HG02759 (cell line): ENCODE results near the gene AFF3.
A peak's percentile ranks its signal among the peaks of the same experiment; 100 is the strongest.
"Not testable (repeated sequence)": the region's sequence is repeated elsewhere in the genome, so short reads cannot be mapped to it uniquely, and the experiment has no call there.

Source experiments
- ATAC-seq: cut with Tn5 transposase; IDR thresholded peaks from one replicate; pipeline ENCODE4 v1.9.1; 2021; ENCODE audit warnings: mild to moderate bottlenecking, moderate library complexity; ENCODE audit not compliant: unreplicated experiment

AFF3 gene

DNA sequence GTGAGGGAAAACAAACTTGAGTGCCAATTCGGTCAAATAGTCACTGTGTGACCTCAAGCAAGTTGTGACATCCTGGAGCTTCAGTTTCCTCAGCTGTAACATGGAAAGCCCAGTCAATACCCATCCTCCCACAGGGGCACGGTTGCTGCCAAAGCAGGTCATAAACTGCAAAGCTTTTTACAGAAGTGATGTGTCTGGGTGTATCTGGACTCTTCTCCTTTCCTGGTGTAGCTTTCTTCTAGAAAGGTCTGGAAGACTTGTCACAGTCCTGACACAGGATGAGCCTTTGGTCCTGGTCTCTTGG is 4.2 kb upstream of the AFF3 start:
- no peak for ATAC-seq

DNA sequence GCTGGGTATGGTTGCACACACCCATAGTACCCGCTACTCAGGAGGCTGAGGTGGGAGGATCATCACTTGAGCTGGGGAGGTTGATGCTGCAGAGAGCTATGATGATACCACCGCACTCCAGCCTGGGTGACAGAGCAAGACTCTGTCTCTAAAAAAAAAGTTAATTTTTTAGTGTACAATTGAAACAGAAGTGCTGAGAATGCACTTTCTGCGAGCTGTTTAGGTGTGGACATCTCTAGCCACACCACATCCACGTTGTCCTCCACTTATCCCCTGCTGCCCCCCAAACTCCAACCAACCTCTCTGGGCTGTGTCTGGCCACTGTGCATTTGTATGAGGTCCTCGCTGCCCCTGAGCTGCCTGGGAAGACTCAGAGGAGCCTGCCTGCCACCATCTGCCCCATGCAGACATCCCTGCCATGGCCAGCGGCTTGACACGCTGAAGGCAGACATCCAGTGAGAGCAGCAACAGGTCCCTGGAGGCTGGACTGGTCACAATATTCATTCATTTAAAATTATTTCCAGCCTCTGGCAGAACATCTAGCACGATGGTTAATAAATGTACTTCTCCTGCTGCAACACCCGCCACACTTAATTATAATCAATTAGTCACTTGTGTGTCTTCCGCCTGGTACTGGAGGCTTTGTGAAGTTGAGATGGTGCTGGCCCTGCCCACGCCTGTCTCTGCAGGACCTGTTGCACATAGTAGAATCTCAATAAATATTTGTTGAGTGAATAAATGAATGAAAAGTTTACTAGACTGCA is 3.7 kb upstream of the AFF3 start:
- ATAC-seq = no peak

DNA sequence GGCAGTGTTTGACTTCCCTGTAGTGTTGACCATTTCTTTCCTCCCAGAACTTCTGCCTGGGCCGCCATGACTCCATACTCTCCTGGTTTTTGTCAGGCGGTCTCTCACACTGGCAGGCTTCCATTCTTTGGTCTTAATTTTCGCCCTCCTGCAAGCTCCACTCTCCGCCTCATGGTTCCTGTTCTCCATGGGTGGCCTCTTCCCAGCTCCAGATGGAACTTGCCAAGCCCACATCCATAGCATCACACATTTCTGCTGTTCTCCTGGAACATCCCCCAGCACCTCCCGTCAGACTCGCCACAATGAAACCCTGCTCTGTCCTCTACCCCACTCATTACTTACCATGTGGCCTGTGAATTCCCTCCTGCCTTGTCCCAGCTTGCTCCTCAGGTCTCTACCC is 896 bp upstream of the AFF3 start:
- ATAC-seq = no peak

DNA sequence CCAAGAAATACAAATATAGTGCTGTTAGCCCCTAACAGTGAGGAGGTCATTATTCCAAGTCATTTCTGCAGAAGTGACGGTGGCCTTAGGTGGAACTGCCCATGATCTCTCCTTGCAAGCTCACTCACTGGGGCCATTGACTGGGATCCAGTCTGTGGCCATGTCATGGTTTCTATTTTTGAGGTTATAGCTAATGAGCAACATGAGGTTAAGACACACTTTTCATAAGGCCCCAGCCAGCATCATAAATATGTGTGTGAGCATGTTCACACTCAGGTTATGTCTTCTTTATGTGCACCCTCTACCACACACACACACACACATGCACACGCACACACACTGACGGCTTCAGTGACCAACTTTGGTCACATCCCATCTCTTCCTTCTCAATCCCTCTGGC is 484 bp downstream of the AFF3 start:
- ATAC-seq = no peak

DNA sequence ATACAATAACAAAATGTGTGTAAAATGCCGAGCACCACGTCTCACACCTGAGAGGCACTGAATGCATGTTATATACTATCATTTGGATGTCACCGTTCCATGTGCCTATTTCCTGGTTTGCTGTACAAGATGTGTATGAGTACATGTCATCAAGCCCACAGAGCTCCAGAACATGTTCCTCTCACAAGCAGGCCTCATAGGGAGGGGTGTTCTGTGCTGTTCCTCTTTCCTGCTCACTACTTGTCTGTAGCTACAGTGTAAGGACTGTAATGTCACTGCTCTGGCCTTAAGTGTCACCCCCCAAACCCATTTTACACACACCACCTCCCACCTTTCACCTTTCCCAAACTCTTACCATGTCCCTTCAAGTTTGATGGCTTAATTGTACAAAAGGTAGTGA is 1.8 kb downstream of the AFF3 start:
- no peak for ATAC-seq

DNA sequence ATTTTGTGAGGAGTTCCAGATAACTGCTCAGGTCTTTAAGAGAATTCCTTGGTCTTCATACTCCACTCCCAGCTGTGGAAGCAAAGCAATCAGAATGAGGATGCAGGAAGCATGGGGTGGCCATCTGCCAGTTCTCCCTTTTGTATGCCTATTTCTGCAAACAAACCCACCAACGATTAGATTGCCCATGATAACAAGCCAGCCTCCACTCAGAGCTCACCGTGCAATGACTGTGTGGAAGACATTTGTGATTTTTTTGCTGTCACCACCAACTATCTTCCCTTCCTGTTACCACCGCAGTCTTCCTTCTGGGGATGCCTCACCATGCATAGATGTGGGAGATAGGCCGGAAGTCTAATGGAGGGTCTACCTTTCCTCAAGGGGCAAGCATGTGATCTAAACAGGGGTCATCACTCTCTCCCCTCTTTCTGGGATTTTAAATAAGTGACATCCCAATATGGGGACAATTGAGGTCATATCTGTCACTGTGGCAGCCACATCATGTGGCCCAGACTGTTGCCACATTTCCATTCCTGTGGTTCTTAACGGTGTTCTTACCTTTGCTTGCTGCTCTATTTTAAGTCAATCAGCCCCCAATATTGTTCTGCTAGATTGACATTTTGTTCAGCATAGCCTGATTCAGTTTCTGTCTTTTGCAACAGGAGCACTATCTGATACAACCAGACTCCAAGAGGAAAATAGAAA is 4.4 kb downstream of the AFF3 start:
- no peak for ATAC-seq

DNA sequence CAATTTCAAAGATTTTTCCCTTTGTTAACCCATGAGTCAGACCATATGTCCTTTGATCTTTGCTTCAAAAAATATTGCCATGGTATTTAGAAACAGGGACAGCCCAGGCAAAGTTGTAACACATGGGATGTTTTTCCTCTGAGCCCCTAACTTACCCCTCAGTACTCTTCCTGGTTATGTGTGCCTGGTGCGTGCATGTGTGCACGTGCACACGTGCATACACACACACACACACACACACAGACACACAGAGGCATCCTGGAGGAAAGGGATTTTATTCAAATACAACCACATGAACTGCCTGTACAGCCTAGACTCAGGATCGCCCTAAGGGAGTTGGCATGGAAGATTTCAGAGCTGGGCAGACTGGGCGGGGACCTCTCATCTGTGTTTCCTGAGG is 5.1 kb downstream of the AFF3 start:
- ATAC-seq = no peak

DNA sequence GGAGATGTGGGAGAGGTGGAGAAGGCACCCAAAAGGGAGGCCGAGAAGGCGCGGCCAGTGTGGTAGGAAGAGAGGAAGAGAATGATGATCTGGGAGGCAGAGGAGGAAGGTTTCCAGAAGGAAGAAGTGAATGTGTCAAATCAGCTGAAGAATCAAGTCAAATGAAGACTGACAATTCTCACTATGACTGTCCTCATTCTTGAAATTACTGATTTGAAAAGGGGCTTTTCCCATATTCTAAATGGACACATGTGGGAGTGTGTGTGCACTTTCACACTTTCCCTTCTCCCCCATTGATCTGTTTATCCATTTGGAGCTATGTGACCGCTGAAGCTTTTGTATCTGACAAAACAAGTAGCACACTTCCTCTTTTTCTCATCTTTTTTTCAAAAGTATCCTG is 6.1 kb downstream of the AFF3 start:
- peak; percentile 67 for ATAC-seq

DNA sequence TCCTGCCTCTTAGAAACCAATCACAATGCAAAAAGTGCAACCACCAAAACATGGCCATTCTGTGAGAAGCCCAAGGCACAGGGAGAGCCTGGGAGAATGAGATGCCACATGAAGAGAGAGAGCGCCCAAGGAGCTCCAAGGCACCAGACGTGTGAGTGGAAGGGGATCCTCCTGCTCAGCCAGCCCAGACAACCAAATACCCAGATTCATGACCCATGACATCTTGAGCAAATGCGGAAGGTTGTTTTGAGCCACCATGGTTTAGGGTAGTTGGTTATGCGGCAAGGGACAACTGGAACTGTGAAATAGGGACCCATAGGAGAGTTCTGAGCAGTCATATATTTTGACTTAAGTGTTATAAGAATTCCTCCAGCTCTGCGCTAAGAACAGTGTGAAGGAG is 7.0 kb downstream of the AFF3 start:
- ATAC-seq = no peak

DNA sequence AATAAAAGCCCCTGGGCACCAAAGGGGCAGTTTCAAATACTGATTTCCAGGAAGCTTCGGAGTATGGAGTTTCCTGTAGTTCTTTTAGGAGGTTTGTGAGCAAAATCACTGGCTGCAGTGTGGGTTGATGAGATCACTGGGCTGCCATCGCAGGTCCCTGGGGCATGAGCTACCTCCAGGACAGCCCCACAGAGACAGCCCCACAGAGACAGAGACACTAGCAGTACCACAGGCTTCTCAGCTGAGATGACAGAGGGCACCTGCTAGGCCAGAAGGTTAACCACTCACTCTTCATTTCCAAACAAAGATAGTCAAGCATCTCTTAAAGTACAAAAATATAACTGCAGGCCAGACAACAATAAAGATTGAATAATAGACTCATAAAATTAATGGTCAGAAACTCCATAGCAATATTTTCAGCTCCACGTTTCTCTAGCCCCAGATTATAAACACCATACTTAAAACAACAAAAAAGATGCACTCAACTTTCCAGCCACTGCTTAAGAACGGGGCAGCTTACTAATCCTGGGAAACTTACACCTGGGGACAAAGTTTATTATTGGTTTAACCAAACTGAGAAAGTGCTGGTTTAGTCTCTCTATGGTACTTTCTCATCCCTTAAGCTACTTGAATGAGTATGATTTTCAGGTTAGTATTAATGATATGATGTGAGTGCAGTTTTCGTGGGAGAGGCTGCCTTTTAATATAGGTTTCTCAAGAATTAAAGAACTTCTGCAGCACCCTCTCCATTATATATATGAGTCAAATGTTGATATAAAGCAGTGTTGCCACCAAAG is 11.6 kb downstream of the AFF3 start:
- ATAC-seq = no peak

DNA sequence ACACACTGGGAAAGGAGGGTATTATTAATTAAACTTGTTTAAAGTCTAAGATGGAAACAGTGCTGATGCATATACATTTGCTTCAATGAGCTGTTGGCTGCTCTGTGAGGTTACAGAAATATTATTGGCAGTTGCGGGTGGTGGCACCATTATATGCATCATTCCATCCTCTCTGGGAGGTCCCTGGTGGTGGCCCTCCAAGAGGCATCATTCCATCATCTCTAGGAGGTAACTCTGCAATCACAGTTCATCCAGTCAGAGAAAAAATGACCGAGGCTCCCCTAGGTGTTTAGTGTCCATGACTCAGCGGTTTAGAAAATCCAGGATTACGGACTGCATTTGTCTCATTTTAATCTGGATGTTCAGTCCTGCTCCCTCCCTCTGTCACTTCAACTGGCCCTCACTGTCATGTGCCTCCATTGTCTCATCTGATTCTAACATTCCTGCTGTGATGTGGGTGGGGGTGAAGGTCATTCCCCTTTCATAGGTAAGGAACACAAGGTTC is 15.4 kb downstream of the AFF3 start:
- no peak for ATAC-seq

DNA sequence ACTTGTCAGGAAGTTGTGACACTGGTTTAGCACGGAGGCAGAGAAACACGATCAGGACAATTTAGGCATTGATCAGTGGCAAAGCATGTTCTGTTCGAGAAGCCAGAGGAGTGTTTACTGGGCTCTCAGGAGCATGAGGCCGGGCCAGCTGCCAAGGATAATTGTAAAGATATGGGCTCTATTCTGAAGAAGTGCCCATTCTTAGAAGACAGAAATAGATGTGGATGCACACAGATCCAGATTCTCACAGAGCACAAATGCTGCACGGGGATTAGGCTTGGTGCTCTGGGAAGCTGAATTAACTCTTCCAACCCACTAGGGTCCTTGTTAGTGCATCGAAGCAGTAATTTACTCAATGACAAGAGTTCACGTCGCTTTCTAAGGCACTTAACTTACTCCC is 16.2 kb downstream of the AFF3 start:
- ATAC-seq = no peak

DNA sequence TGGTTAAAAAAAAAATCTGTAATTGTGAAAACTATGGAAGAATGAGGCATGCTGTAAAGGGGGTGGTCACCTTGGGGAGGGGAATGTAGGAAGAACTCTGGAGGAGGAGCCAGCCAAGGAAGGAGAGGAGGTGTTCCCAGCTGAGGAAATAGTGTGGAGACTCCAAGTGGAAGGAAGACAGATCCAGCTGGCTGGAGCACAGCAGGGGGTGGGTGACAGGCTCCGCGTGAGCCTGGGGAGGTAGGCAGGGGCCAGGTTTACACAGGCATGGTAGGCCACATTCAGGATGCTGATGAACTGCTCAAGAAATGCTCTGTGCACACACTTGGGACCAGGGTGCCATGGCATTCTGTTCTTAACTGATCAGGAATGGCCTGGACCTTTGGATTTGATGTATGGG is 16.8 kb downstream of the AFF3 start:
- ATAC-seq = no peak

DNA sequence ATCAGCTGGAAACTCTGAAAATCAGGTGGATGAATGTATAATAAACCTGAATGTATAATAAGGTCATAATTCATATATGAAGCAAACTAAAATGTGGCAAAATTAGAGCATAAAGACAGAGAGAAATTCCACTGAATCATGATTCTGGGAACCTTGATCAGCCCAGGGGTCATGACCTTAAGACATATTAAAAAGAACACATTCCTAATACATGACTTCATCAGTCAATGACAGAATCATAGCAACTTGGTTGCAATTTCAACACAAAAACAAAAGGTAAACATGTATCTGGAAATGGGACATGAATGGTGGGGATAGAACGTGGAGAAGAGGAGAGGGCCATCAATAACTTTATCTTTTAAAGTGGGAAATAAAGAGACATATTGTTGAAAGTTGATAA is 17.6 kb downstream of the AFF3 start:
- no peak for ATAC-seq

DNA sequence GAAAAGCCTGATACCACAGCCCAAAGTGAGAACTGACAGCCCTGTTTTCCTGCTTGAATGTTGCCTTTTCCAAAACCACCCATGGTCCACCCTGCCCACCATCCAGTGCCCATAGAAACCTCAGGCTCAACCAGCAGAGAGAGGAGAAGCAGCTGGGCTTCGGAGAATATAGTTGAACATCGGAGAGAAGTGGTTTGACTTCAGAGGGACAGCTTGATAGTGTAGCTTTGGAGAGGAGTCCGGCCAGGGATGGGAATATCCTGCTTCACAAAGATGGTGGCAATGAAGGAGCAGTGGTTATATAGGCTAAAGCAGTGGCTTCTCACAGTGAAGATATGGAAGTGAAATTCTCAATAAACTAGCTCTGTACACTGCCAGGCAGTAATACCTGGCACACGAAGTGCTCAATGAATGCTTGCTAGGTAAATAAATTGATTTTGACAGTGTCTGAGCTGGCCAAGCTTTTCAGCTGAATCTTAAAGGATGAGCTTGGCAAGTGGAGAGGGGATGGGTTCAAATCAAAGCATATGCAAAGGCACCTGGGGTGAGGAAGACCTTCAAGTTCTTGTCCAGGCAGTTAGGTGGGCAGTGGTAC is 21.2 kb downstream of the AFF3 start:
- no peak for ATAC-seq

DNA sequence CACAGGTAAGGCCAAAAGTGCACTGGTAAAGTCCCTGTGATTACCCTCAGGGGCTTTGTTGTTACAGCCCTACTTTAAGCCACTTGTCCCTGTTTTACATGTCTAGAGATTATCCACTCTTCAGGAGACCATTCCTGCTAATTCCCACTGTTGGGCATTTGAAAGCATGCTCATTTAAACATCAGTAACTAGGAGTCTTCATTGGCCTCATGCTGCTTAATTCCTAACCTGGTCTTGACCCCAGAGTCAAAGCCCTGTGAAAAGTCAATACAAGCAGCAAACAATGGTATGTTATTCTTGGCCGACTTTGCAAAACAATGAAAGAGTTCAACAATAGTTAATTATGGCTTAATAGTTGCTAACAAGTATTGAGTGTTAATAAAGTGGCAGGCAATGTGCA is 23.2 kb downstream of the AFF3 start:
- no peak for ATAC-seq

DNA sequence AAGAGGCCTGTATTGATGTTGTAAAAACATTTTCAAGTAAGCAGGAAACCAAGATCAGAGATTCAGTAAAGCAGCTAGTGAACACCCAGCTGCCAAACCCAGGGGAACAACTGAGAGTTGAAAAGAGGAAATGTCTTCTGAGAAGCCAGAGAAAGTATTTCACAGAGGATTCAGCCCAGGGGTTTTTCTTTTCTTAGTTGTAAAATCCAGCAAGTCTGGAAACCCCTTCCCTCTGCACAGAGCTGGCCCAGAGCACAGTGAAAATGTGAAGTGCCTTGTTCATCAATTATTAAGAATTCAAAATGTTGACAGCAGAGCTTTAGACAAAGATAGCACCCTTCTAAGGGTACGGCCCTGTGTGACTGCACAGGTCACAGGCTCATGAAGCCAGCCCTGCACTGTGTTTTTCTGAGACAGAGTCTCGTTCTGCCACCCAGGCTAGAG is 28.4 kb downstream of the AFF3 start:
- ATAC-seq = peak; percentile 58

DNA sequence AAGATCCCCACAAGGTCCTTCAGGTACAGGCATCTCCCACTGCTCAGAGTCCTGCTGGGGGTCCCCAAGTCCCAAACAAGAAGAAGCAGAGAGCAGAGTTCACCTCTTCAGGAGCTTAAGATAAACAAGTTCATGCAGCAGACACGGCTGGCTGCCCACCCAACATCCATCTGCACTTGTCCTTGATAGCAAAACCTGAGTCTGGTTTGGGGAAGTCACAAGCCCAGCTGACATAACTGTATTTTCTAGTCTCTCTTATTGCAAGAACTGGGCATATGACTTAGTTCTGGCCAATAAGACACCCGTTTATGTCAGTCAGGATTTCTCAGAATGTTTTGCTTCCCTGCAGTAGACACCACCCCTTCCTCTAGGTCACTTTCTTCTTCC is 31.8 kb downstream of the AFF3 start:
- ATAC-seq = no peak

DNA sequence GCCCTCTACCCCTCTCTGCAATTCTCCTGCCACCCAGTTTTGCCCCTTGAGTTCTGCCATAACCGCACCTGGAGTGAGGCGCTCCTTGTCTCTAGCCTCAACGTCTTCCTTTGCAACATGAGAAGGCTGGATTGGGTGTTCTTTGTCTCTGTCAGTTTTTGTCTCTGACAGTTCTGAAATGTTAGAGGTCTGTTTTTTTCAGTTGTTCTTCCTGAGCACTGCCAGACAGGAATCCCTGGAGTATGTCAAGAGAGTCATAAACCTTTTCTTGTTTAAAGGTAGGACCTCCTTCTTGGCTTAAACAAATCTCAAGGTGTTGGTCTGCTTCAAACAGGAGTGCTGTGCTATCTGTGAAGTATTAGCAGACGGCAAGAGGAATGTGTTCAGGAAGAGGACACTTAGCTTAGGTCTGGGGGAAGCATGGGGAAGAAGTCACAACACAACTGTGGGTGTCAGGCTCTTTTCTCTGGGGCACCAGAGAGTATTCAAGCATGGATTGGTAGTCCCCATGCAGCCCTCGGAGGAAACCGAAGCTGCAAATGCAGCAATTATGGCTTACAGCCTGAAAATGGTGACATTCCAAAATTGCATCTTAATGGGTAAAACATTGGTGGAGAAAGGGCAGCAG is 32.3 kb downstream of the AFF3 start:
- no peak for ATAC-seq

DNA sequence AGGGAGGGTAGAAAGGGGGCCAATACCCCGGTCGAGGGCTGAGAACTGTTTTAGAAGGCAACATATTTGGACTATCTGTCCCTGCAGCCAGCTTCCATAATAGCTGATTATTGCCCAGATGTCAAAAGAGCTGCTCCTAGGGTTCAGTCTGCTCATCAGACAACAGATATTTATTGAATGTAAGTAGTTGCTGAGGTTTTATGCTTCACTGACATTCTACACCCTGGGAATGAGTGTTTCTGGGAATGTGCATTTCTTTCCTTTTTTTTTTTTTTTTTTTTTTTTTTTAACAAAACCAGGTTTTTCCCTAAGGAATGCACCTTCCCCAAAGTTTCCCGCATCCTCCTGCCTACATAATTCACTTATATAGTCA is 33.8 kb downstream of the AFF3 start:
- ATAC-seq = not testable (repeated sequence)
